Glutamatergic neuron (in vitro differentiated cells): Measurements from ENCODE around the gene LTBR. TPM values are rescaled to one million over a fixed set of nuclear protein-coding genes. Genes with fewer than 3 reads are reported as not detected.

ENCODE experiments used
- DNase-seq: peaks from one replicate; pipeline ENCODE4 v3.0.0; 2022
- H3K27ac Mint-ChIP-seq: one replicate; pipeline ENCODE4 v1.8.0; 2020; ENCODE audit warnings: mild to moderate bottlenecking, mixed read lengths, inconsistent platforms; ENCODE audit not compliant: unreplicated experiment
- H3K27me3 Mint-ChIP-seq: one replicate; pipeline ENCODE4 v1.8.0; 2020; ENCODE audit warnings: mild to moderate bottlenecking, moderate library complexity, mixed read lengths, inconsistent platforms; ENCODE audit not compliant: unreplicated experiment
- H3K36me3 Mint-ChIP-seq: one replicate; pipeline ENCODE4 v1.8.0; 2020; ENCODE audit warnings: mild to moderate bottlenecking, mixed read lengths, inconsistent platforms; ENCODE audit not compliant: unreplicated experiment
- H3K4me1 Mint-ChIP-seq: one replicate; pipeline ENCODE4 v1.8.0; 2020; ENCODE audit warnings: mild to moderate bottlenecking, low read depth, mixed read lengths, inconsistent platforms; ENCODE audit not compliant: unreplicated experiment
- H3K4me3 Mint-ChIP-seq: one replicate; pipeline ENCODE4 v1.8.0; 2020; ENCODE audit warnings: mild to moderate bottlenecking, mixed read lengths, inconsistent platforms; ENCODE audit not compliant: unreplicated experiment
- H3K9me3 Mint-ChIP-seq: one replicate; pipeline ENCODE4 v1.8.0; 2020; ENCODE audit warnings: mild to moderate bottlenecking, moderate library complexity, mixed read lengths, inconsistent platforms; ENCODE audit not compliant: unreplicated experiment
- total RNA-seq: library from RNA; stranded (reverse); fragmentation: NEBNext Ultra II Directional; extraction: Animal tissue kit (Norgen Biotek cat#: 25700); gene quantifications from one replicate; pipeline ENCODE4 v1.2.1, GENCODE V29; 2021; ENCODE audit not compliant: unreplicated experiment
- TF ChIP-seq, protein P1 (sequence below): fragments of 200-600 bp; sonication (generic); IDR thresholded peaks from one replicate; pipeline ENCODE4 v1.5.0; 2021; ENCODE audit not compliant: partially characterized antibody, unreplicated experiment

LTBR gene
- total RNA-seq, 1 donor from 2014 or later: not detected

DNA sequence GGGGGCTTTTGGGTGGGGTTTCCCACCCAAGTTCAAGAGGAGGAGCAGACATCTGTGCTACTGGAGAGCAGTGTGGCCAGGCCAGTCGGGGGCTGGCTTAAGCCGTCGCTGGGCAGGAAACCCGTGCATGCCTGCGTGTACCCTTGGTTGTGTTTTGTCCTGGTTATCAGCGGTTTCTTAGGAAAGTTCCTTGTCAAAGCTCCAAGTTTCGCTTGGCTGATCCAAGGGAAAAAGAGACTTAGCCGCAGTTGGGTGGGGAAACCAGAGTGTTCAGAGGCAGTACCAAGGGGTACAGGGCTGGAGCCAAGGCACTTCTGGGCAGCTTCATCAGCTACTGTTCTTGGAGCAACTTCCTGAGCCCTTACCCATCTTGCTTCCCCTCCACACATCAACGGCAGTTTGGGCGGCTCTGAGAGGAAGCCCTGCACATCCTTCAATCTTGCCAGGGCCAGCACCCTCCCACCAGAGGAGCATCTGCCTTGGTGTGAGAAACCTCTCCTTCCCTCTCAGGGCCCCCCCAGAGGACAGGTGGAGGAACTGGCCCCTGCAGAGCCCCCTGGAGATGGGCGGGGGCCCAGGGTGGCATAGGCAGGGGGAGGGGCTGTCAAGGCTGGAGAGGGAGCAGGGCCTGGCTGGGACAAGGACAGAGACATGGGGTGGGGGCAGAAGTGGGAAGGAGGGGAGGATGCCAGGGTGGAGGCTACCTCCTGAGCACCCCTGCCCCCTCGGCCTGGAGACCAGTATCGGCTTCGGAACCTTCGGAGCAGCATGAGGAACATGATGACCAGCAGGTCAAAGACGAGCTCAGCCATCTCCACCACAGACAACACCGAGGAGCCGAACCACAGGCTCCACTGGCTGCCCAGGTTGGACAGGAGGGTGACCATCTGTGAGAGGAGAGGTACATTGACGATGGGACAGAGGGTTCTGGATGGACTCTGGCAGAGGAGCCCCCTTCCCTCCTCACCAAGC is 36.3 kb upstream of the LTBR start:
- DNase-seq: no peak
- TF ChIP-seq, protein P1, sequence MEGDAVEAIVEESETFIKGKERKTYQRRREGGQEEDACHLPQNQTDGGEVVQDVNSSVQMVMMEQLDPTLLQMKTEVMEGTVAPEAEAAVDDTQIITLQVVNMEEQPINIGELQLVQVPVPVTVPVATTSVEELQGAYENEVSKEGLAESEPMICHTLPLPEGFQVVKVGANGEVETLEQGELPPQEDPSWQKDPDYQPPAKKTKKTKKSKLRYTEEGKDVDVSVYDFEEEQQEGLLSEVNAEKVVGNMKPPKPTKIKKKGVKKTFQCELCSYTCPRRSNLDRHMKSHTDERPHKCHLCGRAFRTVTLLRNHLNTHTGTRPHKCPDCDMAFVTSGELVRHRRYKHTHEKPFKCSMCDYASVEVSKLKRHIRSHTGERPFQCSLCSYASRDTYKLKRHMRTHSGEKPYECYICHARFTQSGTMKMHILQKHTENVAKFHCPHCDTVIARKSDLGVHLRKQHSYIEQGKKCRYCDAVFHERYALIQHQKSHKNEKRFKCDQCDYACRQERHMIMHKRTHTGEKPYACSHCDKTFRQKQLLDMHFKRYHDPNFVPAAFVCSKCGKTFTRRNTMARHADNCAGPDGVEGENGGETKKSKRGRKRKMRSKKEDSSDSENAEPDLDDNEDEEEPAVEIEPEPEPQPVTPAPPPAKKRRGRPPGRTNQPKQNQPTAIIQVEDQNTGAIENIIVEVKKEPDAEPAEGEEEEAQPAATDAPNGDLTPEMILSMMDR: no peak
- H3K9me3 Mint-ChIP-seq: peaks cover 5% of the 10 kb centered on the region
- peaks cover 6% of the 10 kb centered on the region for H3K36me3 Mint-ChIP-seq
- H3K27me3 Mint-ChIP-seq: no peaks in the 10 kb centered on the region
- H3K4me1 Mint-ChIP-seq: peaks cover 9% of the 10 kb centered on the region
- no peak overlapping the region for H3K4me3 Mint-ChIP-seq
- H3K27ac Mint-ChIP-seq: no peak overlapping the region

DNA sequence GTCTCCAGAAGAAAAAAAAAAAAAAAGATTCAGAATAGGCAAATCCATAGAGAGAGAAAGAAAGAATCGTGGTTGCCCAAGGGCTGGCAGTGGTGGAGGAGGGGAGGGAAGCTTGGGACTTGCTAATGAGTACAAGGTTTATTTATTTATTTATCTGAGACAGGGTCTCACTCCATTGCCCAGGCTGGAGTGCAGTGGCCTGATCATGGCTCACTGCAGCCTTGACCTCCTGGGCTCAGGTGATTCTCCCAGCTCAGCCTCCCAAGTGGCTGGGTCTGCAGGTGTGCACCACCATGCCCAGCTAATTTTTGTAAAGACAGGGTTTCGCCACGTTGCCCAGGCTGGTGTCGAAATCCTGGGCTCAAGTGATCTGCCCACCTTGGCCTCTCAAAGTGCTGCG is 32.3 kb upstream of the LTBR start:
- no peaks in the 10 kb centered on the region for H3K9me3 Mint-ChIP-seq
- no peak for DNase-seq
- no peak overlapping the region for H3K4me3 Mint-ChIP-seq
- H3K27ac Mint-ChIP-seq: no peak overlapping the region
- H3K4me1 Mint-ChIP-seq: peaks cover 9% of the 10 kb centered on the region
- H3K36me3 Mint-ChIP-seq: peaks cover 7% of the 10 kb centered on the region
- TF ChIP-seq, protein P1: no peak
- H3K27me3 Mint-ChIP-seq: peaks cover 13% of the 10 kb centered on the region

DNA sequence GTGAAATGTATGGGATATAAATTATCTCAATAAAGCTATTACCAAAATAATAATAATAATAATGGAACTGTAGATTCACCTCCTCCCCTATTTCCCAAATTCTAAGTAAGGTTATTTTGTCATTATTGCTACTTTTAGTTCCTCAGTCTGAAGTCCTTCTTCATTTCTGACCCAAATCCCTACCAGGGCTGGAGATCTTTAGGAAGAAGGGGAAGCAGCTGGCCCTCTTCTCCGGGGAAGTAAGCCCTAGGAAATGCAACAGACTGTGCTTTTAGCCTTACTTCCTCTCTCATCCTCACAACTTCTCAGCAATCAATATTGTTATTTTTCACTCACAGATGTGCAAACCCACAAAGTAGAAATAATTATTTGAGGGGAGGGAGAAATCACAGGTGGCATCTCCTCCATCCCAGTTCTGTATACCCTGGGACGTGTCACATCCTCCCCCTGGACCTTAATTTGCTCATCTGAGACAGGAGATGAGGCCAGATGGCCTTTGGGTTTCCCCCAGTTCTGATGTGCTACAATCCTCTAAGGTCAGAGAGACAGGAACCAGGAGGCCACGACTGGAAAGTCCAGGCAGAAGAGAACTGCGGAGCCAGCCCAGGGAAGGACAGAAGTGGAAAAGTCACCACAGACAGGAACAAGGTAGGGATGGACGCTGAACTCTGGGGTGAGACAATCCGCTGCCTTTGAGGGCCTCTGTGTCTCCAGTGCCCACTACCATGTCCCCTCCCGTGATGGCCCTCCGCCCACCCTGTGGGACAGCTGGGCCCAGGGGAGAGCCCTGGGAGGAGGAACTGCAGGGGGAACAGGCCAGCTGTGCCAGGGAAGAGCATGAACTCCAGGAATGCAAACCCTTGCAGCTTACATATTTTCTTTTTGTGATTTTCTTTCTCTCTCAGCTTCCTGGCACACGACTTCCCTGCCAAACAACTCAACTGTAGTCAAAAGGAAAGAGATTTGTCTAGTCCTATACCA is 31.5 kb upstream of the LTBR start:
- H3K9me3 Mint-ChIP-seq: no peaks in the 10 kb centered on the region

DNA sequence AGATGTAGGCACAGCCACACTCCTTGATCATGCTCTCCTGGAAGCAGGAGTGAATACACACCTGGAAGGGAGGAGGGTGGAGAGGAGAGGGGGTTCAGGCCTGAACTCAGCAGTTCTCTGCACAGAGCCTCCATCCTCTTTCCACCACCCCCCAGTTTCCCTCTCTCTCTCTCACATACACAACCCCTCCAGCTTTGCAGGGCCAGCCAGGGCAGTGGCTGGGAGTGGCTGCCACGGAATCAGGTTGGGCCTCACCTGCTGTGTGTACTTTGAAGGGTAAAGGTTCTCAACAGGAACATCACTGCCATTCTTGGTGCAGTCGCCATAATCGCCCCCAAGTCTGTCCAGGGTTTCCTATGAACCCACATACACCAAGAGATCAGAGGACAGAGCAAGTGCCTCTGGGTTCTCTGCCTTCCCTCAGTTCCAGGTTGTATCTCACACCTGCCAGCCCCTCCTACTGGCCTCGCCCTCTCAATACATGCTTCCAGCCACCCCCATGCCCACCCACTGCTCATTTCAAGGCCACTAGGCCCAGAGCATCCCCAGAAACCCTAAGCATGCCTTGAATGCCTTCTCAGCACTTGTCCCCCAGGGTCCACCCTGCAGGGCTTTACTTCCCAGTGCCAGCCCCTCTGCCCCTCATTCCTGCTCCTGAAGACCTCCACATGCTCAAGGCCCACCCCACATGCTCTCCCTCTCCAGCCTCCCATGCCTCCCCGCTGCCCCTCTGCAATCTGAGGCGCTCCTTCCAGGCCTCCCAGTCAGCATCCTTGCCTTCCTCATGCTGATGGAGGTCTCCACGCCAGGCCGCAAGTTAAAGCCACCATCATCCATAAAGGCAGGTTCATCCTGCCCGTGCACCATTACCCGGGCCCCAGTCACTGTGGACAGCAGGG is 29.2 kb upstream of the LTBR start:
- Mint-ChIP-seq H3K27me3 (peaks cover 13% of the 10 kb centered on the region), H3K9me3 (no peaks in the 10 kb centered on the region), H3K36me3 (peaks cover 3% of the 10 kb centered on the region), H3K27ac (no peak overlapping the region), H3K4me1 (peaks cover 9% of the 10 kb centered on the region), H3K4me3 (no peak overlapping the region)
- no peak for DNase-seq
- TF ChIP-seq, protein P1: no peak

More for the DNA sequence above, 31.5 kb upstream of the LTBR start:
- Mint-ChIP-seq H3K27me3 (peaks cover 13% of the 10 kb centered on the region), H3K36me3 (peaks cover 3% of the 10 kb centered on the region), H3K4me3 (no peak overlapping the region), H3K4me1 (peaks cover 9% of the 10 kb centered on the region), H3K27ac (peak overlapping the region; percentile 15)
- TF ChIP-seq, protein P1: no peak
- no peak for DNase-seq
